ENCODE measurements around the gene SEPTIN10. TPM values are rescaled to one million over a fixed set of nuclear protein-coding genes. Genes with fewer than 3 reads are reported as not detected.

The SEPTIN10 gene
- total and polyA plus RNA-seq, 9 of the 15 experiments (the other 6 are each of a cell fraction or from before 2014, with no cell fraction given): 0.40 TPM; not detected in 8

DNA sequence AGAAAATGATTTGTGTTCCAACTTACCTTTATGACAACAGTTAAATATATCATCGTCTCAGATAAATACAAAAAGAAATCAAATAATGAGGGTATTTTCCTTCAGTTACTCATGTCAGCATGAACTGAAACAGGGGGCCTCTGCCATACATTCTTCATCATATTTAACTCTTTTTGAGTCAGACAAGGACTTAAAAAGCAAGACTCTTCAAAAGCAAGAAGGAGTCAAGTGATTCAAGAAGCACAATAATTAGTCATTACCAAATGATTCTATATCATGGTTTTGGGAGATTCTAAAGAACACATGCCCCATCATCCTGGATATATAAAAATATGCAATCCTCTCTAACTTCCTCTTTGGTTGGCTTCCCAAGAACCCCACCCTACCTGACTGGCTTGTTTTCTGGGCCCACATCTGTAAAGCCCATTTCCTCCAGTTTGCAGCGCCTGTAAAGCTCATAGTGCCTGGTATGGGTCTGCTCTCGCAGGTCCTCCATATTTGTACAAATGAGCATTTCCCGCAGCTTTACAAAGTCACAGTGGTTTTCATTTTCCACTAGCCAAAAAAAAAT, 49.7 kb downstream of the SEPTIN10 start:
- in situ Hi-C loops (cut with MboI) (no loop called here), intact Hi-C loops (cut with micrococcal nuclease) (no loop called here)
- CTCF ChIA-PET (ENCODE audit: low intra/inter-chr PET ratio): no interaction called here
- Histone ChIP-seq H3K79me2 (ENCODE audit: control insufficient read depth, insufficient read depth, low read length) (no peaks in the 10 kb centered on the region), H3K4me1 (replicated peaks in 1 of 2; ENCODE audit: control insufficient read depth in 2 of 2, insufficient read depth in 2 of 2, low read length in 2 of 2) (no peaks in the 10 kb centered on the region), H3K36me3 (ENCODE audit: control insufficient read depth, insufficient read depth, low read length) (no peaks in the 10 kb centered on the region), H3K27me3 (ENCODE audit: control insufficient read depth in 2 of 2, insufficient read depth in 2 of 2, low read length in 2 of 2) (peaks cover 0 to 3% of the 10 kb centered on the region in 2 experiments; a peak in 2 of 5 replicates), H3K9me3 (replicated peaks; ENCODE audit: control insufficient read depth, insufficient read depth, low read depth, low read length) (no peaks in the 10 kb centered on the region), H2AFZ (ENCODE audit: low read depth, low read length) (no peak overlapping the region), H3K4me2 (ENCODE audit: insufficient read depth, low read length) (no peak overlapping the region), H3K4me3 (no peak overlapping the region), H3K9me1 (ENCODE audit: control insufficient read depth, insufficient read depth, low read length) (no peaks in the 10 kb centered on the region), H4K20me1 (replicated peaks; ENCODE audit: control insufficient read depth, insufficient read depth, low read length) (no peaks in the 10 kb centered on the region), H3K27ac (ENCODE audit: extremely low read depth, low read depth, low read length) (no peak overlapping the region), H3K9ac (ENCODE audit: insufficient read depth in 1 of 2, low read depth in 2 of 2, low read length in 2 of 2) (no peak overlapping the region)
- ATAC-seq (no peak), DNase-seq (ENCODE audit: extremely low read depth in 1 of 4, low spot score in 3 of 4) (no peak), FAIRE-seq (no peak)
- POLR2A ChIA-PET: no interaction called here
- TF ChIP-seq ZNF347 (CRISPR knock-in tag; IDR thresholded peaks at IDR 0.05; ENCODE audit: low read depth) (no peak), NR4A1 (CRISPR knock-in tag; IDR thresholded peaks at IDR 0.05) (no peak), NR4A1 (tag; IDR thresholded peaks at IDR 0.05) (no peak), HMBOX1 (IDR thresholded peaks at IDR 0.05) (no peak), GTF2F1 (IDR thresholded peaks at IDR 0.05; ENCODE audit: low read depth, low read length) (no peak)
- TF ChIP-seq, protein P1, sequence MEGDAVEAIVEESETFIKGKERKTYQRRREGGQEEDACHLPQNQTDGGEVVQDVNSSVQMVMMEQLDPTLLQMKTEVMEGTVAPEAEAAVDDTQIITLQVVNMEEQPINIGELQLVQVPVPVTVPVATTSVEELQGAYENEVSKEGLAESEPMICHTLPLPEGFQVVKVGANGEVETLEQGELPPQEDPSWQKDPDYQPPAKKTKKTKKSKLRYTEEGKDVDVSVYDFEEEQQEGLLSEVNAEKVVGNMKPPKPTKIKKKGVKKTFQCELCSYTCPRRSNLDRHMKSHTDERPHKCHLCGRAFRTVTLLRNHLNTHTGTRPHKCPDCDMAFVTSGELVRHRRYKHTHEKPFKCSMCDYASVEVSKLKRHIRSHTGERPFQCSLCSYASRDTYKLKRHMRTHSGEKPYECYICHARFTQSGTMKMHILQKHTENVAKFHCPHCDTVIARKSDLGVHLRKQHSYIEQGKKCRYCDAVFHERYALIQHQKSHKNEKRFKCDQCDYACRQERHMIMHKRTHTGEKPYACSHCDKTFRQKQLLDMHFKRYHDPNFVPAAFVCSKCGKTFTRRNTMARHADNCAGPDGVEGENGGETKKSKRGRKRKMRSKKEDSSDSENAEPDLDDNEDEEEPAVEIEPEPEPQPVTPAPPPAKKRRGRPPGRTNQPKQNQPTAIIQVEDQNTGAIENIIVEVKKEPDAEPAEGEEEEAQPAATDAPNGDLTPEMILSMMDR (IDR thresholded peaks at IDR 0.05 in 2 of 3, conservative IDR thresholded peaks at IDR 0.05 in 1 of 3; ENCODE audit: insufficient read depth in 2 of 3, low read depth in 1 of 3, low read length in 3 of 3): no peak
- BruUV-seq (replicated peaks): no TSS peak
- 0% methylated on average over 4 of the region's 4 CpGs for WGBS (ENCODE audit: insufficient coverage, low coverage, missing lambda C conversion rate)

All from K562 (cell line).